GM18502 (cell line): ENCODE results near the gene CDON.
A peak's percentile ranks its signal among the peaks of the same experiment; 100 is the strongest.

Experiments
- ATAC-seq: cut with Tn5 transposase; IDR thresholded peaks from one replicate; pipeline ENCODE4 v1.9.1; 2021; ENCODE audit warnings: mild to moderate bottlenecking; ENCODE audit not compliant: unreplicated experiment, poor library complexity

The CDON gene, protein sequence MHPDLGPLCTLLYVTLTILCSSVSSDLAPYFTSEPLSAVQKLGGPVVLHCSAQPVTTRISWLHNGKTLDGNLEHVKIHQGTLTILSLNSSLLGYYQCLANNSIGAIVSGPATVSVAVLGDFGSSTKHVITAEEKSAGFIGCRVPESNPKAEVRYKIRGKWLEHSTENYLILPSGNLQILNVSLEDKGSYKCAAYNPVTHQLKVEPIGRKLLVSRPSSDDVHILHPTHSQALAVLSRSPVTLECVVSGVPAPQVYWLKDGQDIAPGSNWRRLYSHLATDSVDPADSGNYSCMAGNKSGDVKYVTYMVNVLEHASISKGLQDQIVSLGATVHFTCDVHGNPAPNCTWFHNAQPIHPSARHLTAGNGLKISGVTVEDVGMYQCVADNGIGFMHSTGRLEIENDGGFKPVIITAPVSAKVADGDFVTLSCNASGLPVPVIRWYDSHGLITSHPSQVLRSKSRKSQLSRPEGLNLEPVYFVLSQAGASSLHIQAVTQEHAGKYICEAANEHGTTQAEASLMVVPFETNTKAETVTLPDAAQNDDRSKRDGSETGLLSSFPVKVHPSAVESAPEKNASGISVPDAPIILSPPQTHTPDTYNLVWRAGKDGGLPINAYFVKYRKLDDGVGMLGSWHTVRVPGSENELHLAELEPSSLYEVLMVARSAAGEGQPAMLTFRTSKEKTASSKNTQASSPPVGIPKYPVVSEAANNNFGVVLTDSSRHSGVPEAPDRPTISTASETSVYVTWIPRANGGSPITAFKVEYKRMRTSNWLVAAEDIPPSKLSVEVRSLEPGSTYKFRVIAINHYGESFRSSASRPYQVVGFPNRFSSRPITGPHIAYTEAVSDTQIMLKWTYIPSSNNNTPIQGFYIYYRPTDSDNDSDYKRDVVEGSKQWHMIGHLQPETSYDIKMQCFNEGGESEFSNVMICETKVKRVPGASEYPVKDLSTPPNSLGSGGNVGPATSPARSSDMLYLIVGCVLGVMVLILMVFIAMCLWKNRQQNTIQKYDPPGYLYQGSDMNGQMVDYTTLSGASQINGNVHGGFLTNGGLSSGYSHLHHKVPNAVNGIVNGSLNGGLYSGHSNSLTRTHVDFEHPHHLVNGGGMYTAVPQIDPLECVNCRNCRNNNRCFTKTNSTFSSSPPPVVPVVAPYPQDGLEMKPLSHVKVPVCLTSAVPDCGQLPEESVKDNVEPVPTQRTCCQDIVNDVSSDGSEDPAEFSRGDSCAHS (N-terminal part only)

GRCh38 chr11:126062679-126063506 is at the start of gene CDON:
Gene CDON (minus strand): TSS chr11:126062866. CDS start chr11:126023476, 39,390 bp downstream.
- peak; percentile 97 for ATAC-seq

DNA sequence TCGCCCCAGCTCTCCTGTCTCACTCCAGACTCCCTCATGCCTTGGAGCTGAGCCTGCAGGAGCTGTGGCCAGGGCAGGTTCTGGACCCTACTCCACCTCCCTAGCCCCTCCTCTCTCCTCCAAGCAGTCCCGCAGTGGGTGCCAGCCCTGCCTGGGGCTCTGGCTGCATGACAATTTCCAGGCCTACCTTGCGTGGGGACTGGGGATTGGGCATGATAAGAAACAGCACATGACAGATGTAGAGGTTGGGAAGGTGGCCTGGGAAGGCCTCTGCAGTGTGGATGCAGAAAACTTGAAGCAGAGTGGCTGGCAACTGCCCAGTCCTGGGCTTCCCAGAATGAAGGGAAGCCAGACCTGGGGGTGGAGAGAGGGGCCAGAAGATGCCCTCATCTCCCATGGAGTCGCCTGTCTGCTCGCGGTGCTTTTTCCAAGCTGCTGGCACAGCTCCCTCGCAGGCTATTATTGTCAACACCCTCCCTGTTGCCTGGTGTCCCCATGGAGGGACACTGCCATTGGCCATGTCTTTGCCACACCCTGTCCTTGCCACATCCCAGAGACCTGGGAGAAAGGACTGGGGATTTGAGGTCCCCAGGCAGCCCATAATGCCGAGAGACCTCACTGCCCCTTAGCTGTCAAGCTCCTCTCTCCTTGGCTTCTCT is 48.9 kb upstream of the CDON start:
- ATAC-seq = no peak

- no peak for ATAC-seq
These were observed 47.5 kb upstream of the CDON start for GRCh38 chr11:126109941-126110731.

DNA sequence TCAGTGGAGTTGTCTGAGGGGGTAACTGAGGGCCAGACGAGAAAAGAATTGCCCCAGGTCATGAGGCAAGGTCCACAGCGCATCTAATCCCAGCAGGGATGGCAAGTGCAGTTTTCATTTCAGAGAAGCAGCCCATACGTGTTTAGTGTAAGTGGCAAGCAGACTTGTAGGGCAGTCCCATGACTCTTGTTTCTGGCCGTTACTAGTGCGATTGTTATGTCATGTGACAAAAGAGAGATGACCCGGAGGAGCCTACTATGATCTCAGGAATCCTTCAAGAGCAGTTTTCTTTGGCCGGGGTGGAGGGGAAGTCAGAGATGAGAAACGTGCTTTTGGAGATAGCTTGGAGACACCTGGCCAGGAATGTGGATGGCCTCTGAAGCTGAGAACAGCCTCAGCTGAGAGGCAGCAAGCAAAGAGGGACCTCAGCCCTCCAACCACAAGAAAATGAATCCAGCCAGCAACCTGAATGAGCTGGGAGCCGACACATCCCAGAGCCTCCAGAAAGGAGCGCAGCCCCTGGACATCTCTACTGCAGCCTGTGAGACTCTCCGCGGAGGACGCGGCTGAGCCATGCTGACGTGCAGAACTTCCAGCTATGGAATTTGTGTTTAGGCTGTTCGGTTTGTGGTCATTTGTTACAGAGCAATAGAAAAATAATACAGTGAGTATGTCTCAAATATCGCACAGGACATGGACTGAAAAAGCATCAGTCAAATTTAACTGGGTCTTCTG is 44.1 kb upstream of the CDON start:
- no peak for ATAC-seq

DNA sequence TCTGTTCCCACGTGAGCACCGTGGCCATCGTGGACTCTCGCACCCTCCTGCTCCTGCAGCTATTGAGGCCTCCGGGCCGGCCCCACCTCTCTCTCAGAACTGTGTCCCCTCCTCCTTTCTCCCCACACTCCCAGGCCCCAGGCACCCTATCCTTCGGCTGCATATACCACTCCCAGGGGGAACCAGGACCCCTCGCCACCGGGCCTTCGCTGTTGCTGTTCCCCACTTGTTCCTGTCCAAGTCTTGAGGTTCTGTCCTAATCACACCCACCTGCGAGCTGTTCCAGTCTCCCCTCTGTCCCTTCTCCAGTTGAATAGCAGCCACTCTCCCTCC is 43.0 kb upstream of the CDON start:
- ATAC-seq = no peak

DNA sequence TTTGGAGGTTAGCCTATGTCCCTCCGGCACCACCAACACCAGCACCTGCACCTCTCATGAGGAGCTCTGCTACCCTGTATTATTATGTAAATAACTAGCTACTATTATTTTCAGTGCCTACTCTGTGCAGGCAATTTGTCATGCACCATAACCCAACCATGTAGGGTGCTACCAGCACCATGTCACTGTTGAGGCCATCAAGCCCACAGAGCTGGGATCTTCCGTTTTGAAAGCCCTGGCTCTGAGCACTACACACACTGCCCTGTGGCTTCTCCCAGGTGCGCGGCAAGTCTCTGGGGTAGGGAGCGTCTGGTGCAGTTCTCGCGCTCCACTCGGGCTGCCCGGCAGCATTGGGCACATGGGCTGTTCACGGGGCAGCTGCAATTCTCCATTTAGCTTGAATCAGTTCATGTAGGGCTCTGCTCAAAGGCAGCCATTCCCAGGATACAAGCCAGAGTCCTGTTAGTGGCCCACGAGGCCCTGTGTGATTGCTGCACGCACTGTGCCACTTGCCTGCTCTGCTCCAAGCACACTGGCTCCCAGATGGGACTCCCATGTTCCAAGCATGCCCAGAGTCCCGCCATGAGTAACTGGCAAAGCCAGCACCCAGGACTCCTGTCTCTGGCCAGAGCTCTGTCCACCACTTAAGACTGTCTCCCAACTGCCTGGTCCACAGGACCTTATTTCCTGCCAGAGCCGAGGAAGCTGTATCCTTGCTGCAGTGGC is 42.5 kb upstream of the CDON start:
- no peak for ATAC-seq

DNA sequence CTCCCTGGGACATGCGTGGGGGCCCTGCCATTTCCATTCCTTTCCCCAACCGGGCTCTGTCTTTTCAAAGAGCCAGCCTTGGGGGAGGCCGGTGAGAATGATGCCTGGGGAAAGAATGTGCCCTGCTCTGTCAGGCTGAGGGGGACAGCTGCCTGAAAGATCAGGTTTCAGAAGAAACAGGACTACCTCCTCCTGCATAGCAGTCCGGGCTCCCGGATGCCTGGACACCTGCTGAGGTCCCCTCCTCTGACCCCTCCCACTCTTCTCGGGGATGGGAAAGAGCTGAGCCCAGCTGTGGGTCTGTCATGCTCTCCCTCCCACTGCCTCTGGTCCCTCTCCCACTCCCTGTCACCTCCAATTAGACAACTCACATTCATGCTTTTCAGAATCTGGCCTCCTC is 41.8 kb upstream of the CDON start:
- no peak for ATAC-seq

- no peak for ATAC-seq
These were observed 40.5 kb upstream of the CDON start for GRCh38 chr11:126103150-126103549.

- ATAC-seq = no peak
These were observed 39.8 kb upstream of the CDON start for GRCh38 chr11:126102436-126102981.

DNA sequence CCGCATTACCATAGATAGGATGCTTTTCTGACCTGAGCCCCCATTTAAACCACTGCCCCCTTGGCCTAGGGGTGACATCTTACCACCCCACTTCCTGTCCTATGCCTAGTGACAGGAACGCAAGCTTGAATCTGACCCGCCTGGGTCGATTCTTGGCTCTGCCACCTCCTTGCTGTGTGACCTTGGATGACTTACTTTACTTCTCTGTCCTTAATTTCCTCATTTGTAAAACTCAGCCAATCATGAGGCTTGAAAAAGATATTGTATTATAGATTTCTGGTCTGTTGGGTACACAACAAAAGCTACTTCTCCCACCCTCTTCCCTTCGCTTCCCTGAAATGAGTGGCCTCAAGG is 39.2 kb upstream of the CDON start:
- no peak for ATAC-seq

- no peak for ATAC-seq
These were observed 38.7 kb upstream of the CDON start for GRCh38 chr11:126101251-126101929.

DNA sequence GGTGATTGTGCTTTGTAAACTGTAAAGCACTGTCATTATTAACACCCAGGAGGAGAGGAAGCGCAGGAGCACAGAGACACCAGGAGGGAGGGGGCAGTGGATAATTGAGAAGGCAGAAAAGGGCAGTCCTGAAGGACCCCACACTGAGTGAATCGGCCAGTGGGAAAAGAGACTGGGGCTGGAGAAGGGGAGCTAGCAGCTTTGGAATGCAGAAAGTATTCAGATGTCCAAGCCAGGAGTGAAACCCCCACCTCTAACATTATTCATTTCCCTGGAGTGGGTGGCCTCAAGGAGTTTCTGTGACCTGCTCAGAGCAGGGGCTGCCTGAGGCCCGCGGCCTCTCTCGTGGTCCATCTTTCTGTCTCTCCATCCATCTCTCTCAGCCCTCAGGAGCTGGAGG is 38.0 kb upstream of the CDON start:
- ATAC-seq = no peak

DNA sequence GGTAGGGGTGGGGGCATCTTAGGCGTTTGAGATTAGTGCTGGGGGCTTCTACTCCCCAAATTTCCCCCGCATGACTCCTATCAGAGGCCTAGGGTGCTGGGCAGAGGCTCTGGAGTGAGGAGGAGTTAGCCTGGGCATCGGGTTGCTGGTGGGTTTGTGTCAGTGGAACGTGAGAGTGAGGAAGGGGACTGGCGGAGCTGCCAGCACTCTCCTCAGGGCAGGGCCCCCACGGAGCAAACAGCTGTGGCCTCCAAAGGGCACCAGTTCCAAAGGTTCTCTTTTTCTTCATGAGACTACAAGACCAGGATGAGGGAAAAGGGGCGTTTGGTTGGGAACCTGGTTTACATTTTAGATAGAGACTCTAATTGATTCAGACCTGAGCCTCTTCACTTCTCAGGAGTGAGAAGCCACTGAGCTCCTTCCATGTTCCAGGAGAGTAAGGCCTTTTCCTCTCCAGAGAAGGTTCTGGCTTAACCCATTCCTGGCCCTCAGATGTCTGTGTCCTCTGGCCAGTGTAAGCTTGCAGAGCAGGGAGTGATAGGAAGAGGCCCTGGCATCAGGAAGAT is 35.6 kb upstream of the CDON start:
- no peak for ATAC-seq

- ATAC-seq = no peak
These were observed 33.1 kb upstream of the CDON start for GRCh38 chr11:126095745-126096144.

GRCh38 chr11:126090452-126090851 is 27.8 kb upstream of the CDON start:
- ATAC-seq = no peak

GRCh38 chr11:126088999-126089398 is 26.3 kb upstream of the CDON start:
- ATAC-seq = no peak
